Limb (tissue), 2 donors: ENCODE results near the gene PPP4R3C.
A peak's percentile ranks its signal among the peaks of the same experiment; 100 is the strongest.
"Not testable (repeated sequence)": the region's sequence is repeated elsewhere in the genome, so short reads cannot be mapped to it uniquely, and the experiment has no call there.

Experiments used
- DNase-seq, 2 donors: peaks; one replicate each; pipeline ENCODE4 v3.0.0-alpha.2; 2016; ENCODE audit errors: extremely low spot score in 2 of 2

Gene PPP4R3C

DNA sequence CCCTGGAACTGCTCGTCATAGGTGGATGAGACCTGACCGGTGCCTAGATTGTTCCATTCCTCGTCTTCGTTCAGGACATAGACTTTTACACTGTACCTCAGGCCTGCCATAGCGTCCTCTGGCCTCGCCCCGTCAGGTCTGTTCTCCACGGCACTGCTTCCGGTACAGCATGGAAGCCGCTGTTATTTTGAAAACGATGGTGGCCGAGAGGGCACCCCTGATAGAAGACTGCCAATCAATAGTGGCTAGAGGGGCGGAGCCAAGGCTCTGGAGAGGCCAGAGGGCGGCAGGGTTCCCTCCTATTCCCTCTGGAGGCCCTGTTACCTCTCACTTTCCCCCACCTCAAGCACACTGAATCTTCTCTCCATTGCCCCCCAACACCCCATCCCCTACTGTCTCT, at the start of gene PPP4R3C:
TSS of gene PPP4R3C (minus strand) at position 155 of the 400 bp plus-strand sequence. CDS start at position 110, 45 bp downstream.
- no peak for DNase-seq

DNA sequence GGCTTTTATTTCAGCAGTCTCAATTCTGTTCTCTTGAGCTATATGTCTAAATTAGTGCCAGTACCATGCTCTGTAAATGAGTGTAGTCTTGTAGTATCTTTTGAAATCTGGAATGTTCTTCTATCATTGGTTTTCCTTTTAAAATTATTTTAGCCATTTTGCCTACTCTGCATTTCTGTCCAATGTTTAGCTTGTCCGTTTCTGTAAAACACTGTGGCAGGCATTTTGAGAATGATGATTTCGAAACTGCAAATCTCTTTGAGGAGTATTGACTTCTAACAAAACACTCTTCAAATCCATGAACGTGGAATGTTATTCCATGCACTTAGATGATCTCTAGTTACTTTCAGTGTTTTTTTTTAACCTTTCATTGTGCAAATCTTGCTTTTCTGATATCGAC, 28.3 kb upstream of the PPP4R3C start:
- DNase-seq: no peak

DNA sequence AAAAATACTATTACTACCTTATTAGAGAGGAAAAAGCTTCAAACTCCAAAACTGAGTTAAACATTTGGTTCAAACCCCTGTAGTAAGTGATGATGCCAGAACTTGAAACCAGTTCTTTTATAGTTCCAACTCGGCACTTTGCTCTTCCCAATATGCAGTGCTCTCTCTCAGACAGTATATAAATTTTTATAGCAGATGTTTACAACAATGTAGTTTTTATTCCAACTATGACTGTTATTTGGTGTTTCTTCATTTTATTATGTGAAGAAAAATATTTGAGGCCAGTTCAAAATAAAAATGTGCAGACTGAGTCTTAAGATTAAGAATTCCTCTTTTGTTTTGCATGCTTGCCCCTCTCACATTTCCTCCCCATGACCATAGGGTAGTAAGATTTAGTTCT, 2.9 kb upstream of the PPP4R3C start:
- DNase-seq: peak in 1 of 2 donors; percentile 1

GRCh38 chrX:27465036-27465435, 1.9 kb upstream of the PPP4R3C start:
- no peak for DNase-seq

DNA sequence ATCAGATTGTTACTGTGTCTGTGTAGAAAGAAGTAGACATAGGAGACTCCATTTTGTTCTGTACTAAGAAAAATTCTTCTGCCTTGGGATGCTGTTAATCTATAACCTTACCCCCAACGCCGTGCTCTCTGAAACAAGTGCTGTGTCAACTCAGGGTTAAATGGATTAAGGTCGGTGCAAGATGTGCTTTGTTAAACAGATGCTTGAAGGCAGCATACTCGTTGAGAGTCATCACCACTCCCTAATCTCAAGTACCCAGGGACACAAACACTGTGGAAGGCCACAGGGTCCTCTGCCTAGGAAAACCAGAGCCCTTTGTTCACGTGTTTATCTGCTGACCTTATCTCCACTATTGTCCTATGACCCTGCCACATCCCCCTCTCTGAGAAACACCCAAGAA, 4.0 kb downstream of the PPP4R3C start:
- not testable (repeated sequence) for DNase-seq

DNA sequence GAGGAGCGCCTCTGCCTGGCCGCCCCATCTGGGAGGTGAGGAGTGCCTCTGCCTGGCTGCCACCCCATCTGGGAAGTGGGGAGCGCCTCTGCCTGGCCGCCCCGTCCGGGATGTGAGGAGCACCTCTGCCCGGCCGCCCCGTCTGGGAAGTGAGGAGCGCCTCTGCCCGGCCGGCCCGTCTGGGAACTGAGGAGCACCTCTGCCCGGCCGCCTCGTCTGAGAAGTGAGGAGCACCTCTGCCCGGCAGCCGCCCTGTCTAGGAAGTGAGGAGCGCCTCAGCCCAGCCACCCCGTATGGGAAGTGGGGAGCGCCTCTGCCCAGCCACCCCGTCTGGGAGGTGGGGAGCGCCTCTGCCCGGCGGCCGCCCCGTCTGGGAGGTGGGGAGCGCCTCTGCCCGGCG, 4.6 kb downstream of the PPP4R3C start:
- not testable (repeated sequence) for DNase-seq

DNA sequence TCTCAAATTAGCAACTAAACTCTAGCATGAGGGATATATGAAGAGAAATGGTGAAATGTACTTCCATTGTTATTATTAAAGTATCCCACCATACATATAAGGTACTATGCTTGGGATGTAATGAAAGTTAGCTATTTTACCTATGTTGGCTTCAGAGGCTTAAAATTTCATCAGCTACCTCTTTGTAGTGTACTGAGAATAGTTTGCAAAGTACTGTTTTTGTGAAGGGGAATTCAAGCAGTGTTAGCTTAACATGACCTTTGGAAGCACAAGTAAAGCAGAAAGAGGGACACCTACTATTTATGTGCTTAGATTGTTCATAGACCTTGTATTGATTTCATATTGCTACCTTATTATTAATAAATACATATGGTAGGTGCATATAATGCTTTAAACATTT, 11.8 kb downstream of the PPP4R3C start:
- DNase-seq: no peak

- DNase-seq: no peak
Observed at GRCh38 chrX:27446423-27446822, 16.7 kb downstream of the PPP4R3C start.

GRCh38 chrX:27445438-27445837, 17.7 kb downstream of the PPP4R3C start:
- DNase-seq: no peak

GRCh38 chrX:27444093-27444908, 18.8 kb downstream of the PPP4R3C start:
- no peak for DNase-seq

GRCh38 chrX:27442392-27442791, 20.7 kb downstream of the PPP4R3C start:
- not testable (repeated sequence) for DNase-seq

DNA sequence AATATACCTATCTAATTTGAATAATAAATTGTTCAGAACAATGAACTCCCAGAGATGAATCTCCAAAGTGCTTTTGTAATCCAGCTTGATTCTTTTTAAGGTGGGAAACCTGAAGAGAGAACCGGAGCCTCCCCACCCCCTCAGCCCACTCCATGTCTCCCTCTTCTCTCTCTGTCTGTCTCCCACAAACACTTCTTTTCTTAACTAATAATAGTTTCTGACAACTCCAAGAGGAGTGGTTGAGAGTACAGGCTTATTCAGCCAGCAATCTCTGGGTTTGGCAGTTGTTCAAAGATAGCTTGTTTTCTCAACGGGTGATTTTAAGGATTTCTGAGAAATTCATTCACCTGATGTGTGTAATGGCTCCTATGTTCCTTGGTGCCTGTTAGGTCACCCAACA, 23.4 kb downstream of the PPP4R3C start:
- no peak for DNase-seq

- DNase-seq: no peak
Observed at GRCh38 chrX:27438937-27439336, 24.2 kb downstream of the PPP4R3C start.

- DNase-seq: no peak
Observed at GRCh38 chrX:27435031-27435430, 28.1 kb downstream of the PPP4R3C start.
